Kidney (tissue), 14 donors: ENCODE measurements around the gene SP100. TPM values are rescaled to one million over a fixed set of nuclear protein-coding genes. Genes with fewer than 3 reads are reported as not detected.

Experiments used
- DNase-seq, 5 donors: peaks; one replicate each; pipeline ENCODE4 v3.0.0-alpha.2; 2013 to 2020
- FAIRE-seq: peaks from 2 replicates; lab custom pipeline; 2012; peaks lifted over from hg19 to GRCh38; lab: Jason Lieb, UNC
- H3K27ac ChIP-seq, 2 donors: one replicate each; pipeline ENCODE4 v1.7.0; 2013; ENCODE audit warnings: low read depth in 2 of 2, low read length in 2 of 2, inconsistent platforms in 1 of 2
- H3K27me3 ChIP-seq: one replicate; pipeline ENCODE4 v1.7.1; 2013; ENCODE audit warnings: low read length, inconsistent platforms; ENCODE audit not compliant: control insufficient read depth, insufficient read depth
- H3K36me3 ChIP-seq, 3 donors: one replicate each; pipeline versions ENCODE4 v1.7.0 to v1.7.1; 2013; ENCODE audit warnings: low read length in 3 of 3, control low read depth in 1 of 3, inconsistent platforms in 1 of 3; ENCODE audit not compliant: insufficient read depth in 3 of 3, control insufficient read depth in 2 of 3
- H3K4me1 ChIP-seq, 3 donors: one replicate each; pipeline versions ENCODE4 v1.7.0 to v1.7.1; 2013; ENCODE audit warnings: low read length in 3 of 3, inconsistent platforms in 1 of 3, low read depth in 1 of 3; ENCODE audit not compliant: control insufficient read depth in 2 of 3, insufficient read depth in 2 of 3
- H3K4me3 ChIP-seq, 3 donors: one replicate each; pipeline versions ENCODE4 v1.7.0 to v1.8.1; 2013; ENCODE audit warnings: low read length in 3 of 3, control low read depth in 1 of 3, inconsistent platforms in 1 of 3
- H3K9ac ChIP-seq, 3 donors: one replicate each; pipeline versions ENCODE4 v1.7.0 to v1.7.1; 2013; ENCODE audit warnings: low read length in 3 of 3, control low read depth in 1 of 3, inconsistent platforms in 1 of 3
- H3K9me3 ChIP-seq, 3 donors: one replicate each; pipeline versions ENCODE4 v1.7.0 to v1.7.1; 2013; ENCODE audit warnings: low read length in 3 of 3, control low read depth in 1 of 3, inconsistent platforms in 1 of 3; ENCODE audit not compliant: control insufficient read depth in 2 of 3, insufficient read depth in 1 of 3
- CTCF ChIP-seq: IDR thresholded peaks from 3 replicates; pipeline ENCODE4 v1.5.1; 2012; ENCODE audit warnings: mild to moderate bottlenecking, moderate library complexity, borderline replicate concordance; ENCODE audit not compliant: insufficient read depth; ENCODE audit errors: extremely low read depth
- intact Hi-C: fragments of 100-400 bp; cut with DNase I; formaldehyde crosslinking; loops from one replicate; pipeline ENCODE4 v1.11.1; 2022
- polyA plus RNA-seq: library from polyadenylated mRNA; stranded (reverse); fragments of 350-450 nt; fragmentation: Illumina TruSeq; extraction: RNeasy Lipid Tissue Mini Kit (QIAGEN cat#74804); gene quantifications from one replicate; pipeline ENCODE4 v1.2.3, GENCODE V29; 2014; ENCODE audit warnings: low read depth, low replicate concordance; ENCODE audit not compliant: insufficient read depth
- total RNA-seq: library from RNA; stranded (reverse); fragmentation: NEBNext Ultra II Directional; extraction: Animal tissue kit (Norgen Biotek cat#: 25700); gene quantifications from one replicate; pipeline ENCODE4 v1.2.1, GENCODE V29; 2021
- donor health status: control.
- donor health status: control.
- donor health status: control.
- donor health status: control.
- donor health status: control.
- donor health status: DM: yes; HTN: yes; CAD: no.
- donor health status: Normal renal cell carcinoma (clear cell type).

SP100 gene
- total and polyA plus RNA-seq, 2 donors from 2014 or later: 35.7 to 118 TPM

- DNase-seq (peak in 1 of 5 donors; percentile 14), FAIRE-seq (no peak)
- Histone ChIP-seq H3K27me3 (no peaks in the 10 kb centered on the region), H3K27ac (no peak overlapping the region), H3K36me3 (peaks cover 2 to 18% (median 16%) of the 10 kb centered on the region in 3 donors), H3K4me3 (no peak overlapping the region), H3K4me1 (peaks cover 0 to 3% (median 2%) of the 10 kb centered on the region in 3 donors), H3K9ac (no peak overlapping the region), H3K9me3 (no peaks in the 10 kb centered on the region)
- intact Hi-C loops: no loop called here
- no peak for TF ChIP-seq CTCF
Measured at GRCh38 chr2:230443541-230443940, 27.5 kb downstream of the SP100 start.

- Histone ChIP-seq H3K9me3 (no peaks in the 10 kb centered on the region), H3K27me3 (no peaks in the 10 kb centered on the region), H3K4me1 (peaks cover 0 to 3% (median 1%) of the 10 kb centered on the region in 3 donors), H3K9ac (no peak overlapping the region), H3K36me3 (peaks cover 2 to 26% (median 24%) of the 10 kb centered on the region in 3 donors), H3K4me3 (no peak overlapping the region), H3K27ac (no peak overlapping the region)
- no peak for TF ChIP-seq CTCF
- intact Hi-C loops: no loop called here
- FAIRE-seq: no peak
- no peak for DNase-seq
Measured at GRCh38 chr2:230444832-230445231, 28.8 kb downstream of the SP100 start.

GRCh38 chr2:230447036-230447435, 31.0 kb downstream of the SP100 start:
- intact Hi-C loops: no loop called here
- no peak overlapping the region for H3K27ac ChIP-seq
- H3K4me3 ChIP-seq: no peak overlapping the region
- peaks cover 2 to 28% (median 27%) of the 10 kb centered on the region in 3 donors for H3K36me3 ChIP-seq
- FAIRE-seq (no peak), DNase-seq (no peak)
- no peaks in the 10 kb centered on the region for H3K27me3 ChIP-seq
- H3K9me3 ChIP-seq: no peaks in the 10 kb centered on the region
- no peak for TF ChIP-seq CTCF
- H3K9ac ChIP-seq: no peak overlapping the region
- H3K4me1 ChIP-seq: no peaks in the 10 kb centered on the region
